A673 (cell line): ENCODE data around the gene LPP. TPM values are rescaled to one million over a fixed set of nuclear protein-coding genes. Genes with fewer than 3 reads are reported as not detected.

Experiments
- BruUV-seq: library from RNA; stranded (reverse); fragments of 400-500 nt; replicated peaks from 2 replicates; lab custom pipeline; 2021; lab: Mats Ljungman, UMichigan
- CTCF ChIA-PET: fragments of 300-600 bp; sonication (Branson Sonifier 250); formaldehyde crosslinking; loops from one replicate; lab custom pipeline; 2022; ENCODE audit warnings: antibody characterized with exemption; lab: Charles Lee
- POLR2A ChIA-PET: fragments of 300-600 bp; sonication (Branson Sonifier 250); formaldehyde crosslinking; loops from one replicate; lab custom pipeline; 2022; ENCODE audit warnings: antibody characterized with exemption; ENCODE audit not compliant: low non-redundant PET; lab: Charles Lee
- DNase-seq: peaks from one replicate; pipeline ENCODE4 v3.0.0-alpha.2; 2015; ENCODE audit warnings: low spot score
- H3K27ac ChIP-seq: fragments of 200-600 bp; sonication (generic); 2 replicates; pipeline ENCODE4 v1.5.1; 2016; ENCODE audit warnings: mixed run types, low read depth, mild to moderate bottlenecking, mixed read lengths, antibody characterized with exemption, low read length; ENCODE audit not compliant: poor library complexity, severe bottlenecking
- H3K27me3 ChIP-seq: fragments of 200-600 bp; sonication (generic); replicated peaks from 2 replicates; pipeline ENCODE4 v1.6.1; 2017; ENCODE audit warnings: mixed run types, low read depth, mild to moderate bottlenecking, mixed read lengths, antibody characterized with exemption, low read length; ENCODE audit not compliant: insufficient read depth, poor library complexity
- H3K36me3 ChIP-seq: fragments of 200-600 bp; sonication (generic); 2 replicates; pipeline ENCODE4 v1.6.1; 2016; ENCODE audit warnings: mixed run types, mild to moderate bottlenecking, mixed read lengths, antibody characterized with exemption, low read length; ENCODE audit not compliant: insufficient read depth, poor library complexity, severe bottlenecking
- H3K4me1 ChIP-seq: fragments of 200-600 bp; sonication (generic); 2 replicates; pipeline ENCODE4 v1.6.1; 2017; ENCODE audit warnings: mixed run types, mild to moderate bottlenecking, mixed read lengths, antibody characterized with exemption, low read length; ENCODE audit not compliant: insufficient read depth, poor library complexity, severe bottlenecking
- H3K4me3 ChIP-seq: fragments of 200-600 bp; sonication (generic); 2 replicates; pipeline ENCODE4 v1.5.1; 2016; ENCODE audit warnings: low read depth, mixed run types, mild to moderate bottlenecking, mixed read lengths, low read length; ENCODE audit not compliant: poor library complexity, severe bottlenecking
- H3K9me3 ChIP-seq: fragments of 200-600 bp; sonication (generic); 2 replicates; pipeline ENCODE4 v1.6.1; 2016; ENCODE audit warnings: mixed run types, low read depth, mild to moderate bottlenecking, mixed read lengths, antibody characterized with exemption, low read length; ENCODE audit not compliant: poor library complexity, severe bottlenecking
- EZH2 ChIP-seq: fragments of 200-600 bp; sonication (generic); IDR thresholded peaks from 2 replicates; pipeline ENCODE4 v1.6.1; 2017; ENCODE audit warnings: borderline replicate concordance, low read depth, mild to moderate bottlenecking, mixed read lengths, antibody characterized with exemption, low read length; ENCODE audit not compliant: poor library complexity, severe bottlenecking
- intact Hi-C: fragments of 100-400 bp; cut with micrococcal nuclease; formaldehyde crosslinking; loops from one replicate; pipeline ENCODE4 v1.10.0; 2022; ENCODE audit not compliant: unreplicated experiment
- total RNA-seq: library from RNA; stranded (reverse); gene quantifications from 2 replicates; pipeline ENCODE4 v1.2.3, GENCODE V29; 2021
- TF ChIP-seq, protein P1 (sequence below): fragments of 300-800, 200-600 bp; sonication (generic); conservative IDR thresholded peaks from 2 replicates; pipeline ENCODE4 v1.5.1; 2017; ENCODE audit warnings: low read depth, mild to moderate bottlenecking, antibody characterized with exemption, low read length, moderate library complexity, mixed read lengths

LPP gene
- total RNA-seq, 1 experiment from 2014 or later: 39.7 TPM

DNA sequence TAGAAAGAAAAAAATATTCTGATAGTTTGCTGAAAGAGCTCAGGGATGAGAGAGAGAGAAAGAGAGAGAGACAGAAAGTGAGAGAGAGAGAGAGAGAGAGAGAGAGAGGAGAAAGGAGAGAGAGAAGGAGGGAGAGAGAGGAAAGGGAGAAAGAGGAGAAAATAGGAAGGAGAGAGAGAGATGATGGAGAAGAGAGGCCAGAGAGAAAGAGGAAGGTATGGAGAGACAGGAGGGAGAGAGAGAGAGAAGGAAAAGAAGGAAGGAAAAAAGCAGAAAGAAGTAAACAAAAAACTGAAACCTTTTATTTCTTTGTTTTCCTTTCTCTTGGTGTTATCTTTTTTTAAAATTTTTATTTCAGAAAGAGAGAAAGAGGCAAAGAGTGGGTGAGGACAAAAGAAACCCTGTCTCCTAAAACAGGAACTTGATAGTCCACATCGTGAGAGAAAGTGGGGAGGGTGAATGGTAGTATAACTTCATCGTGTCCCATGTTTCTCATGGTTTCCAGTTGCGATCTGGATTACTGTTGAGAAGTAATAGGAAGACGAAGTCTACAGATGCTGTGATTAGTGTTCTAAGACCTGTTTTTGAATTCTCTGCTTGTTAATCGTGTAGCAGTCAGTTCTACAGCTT, 279.7 kb downstream of the LPP start:
- H3K36me3 ChIP-seq: no peaks in the 10 kb centered on the region
- H3K4me3 ChIP-seq: no peak overlapping the region
- BruUV-seq: no TSS peak
- intact Hi-C loops: no loop called here
- TF ChIP-seq EZH2: no peak
- TF ChIP-seq, protein P1, sequence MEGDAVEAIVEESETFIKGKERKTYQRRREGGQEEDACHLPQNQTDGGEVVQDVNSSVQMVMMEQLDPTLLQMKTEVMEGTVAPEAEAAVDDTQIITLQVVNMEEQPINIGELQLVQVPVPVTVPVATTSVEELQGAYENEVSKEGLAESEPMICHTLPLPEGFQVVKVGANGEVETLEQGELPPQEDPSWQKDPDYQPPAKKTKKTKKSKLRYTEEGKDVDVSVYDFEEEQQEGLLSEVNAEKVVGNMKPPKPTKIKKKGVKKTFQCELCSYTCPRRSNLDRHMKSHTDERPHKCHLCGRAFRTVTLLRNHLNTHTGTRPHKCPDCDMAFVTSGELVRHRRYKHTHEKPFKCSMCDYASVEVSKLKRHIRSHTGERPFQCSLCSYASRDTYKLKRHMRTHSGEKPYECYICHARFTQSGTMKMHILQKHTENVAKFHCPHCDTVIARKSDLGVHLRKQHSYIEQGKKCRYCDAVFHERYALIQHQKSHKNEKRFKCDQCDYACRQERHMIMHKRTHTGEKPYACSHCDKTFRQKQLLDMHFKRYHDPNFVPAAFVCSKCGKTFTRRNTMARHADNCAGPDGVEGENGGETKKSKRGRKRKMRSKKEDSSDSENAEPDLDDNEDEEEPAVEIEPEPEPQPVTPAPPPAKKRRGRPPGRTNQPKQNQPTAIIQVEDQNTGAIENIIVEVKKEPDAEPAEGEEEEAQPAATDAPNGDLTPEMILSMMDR: no peak
- ChIA-PET CTCF (interaction anchor here (0.6 kb wide), 1 partner anchor 102 kb away, joined by 8 read pairs; no protein-coding TSS in a partner anchor), POLR2A (no interaction called here)
- no peak overlapping the region for H3K27ac ChIP-seq
- H3K4me1 ChIP-seq: no peaks in the 10 kb centered on the region
- no peaks in the 10 kb centered on the region for H3K27me3 ChIP-seq
- no peaks in the 10 kb centered on the region for H3K9me3 ChIP-seq
- DNase-seq: no peak

DNA sequence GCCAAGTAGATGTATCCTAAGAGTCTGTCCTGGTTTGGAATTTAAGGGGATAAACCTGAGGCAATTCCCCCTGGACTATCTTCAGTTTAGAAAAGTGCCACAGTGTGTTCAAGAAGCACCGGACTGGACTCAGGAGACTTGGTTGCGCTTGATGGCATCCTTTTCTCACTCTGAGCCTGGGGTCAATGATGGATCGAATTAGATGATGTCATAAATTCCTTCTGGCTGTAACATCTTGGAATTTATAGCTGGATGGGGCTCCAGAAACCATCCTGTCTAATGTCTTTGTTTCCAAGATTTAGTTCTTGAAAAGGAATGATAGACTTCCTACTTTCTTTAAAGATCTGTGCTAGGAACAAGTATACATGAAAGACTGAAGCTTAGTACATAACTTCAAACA, 280.6 kb downstream of the LPP start:
- POLR2A ChIA-PET: no interaction called here
- H3K9me3 ChIP-seq: no peaks in the 10 kb centered on the region
- intact Hi-C loops: no loop called here
- TF ChIP-seq EZH2: no peak
- TF ChIP-seq, protein P1: no peak
- no peak for DNase-seq
- CTCF ChIA-PET: no interaction called here
- peaks cover 4% of the 10 kb centered on the region for H3K4me1 ChIP-seq
- BruUV-seq: no TSS peak
- H3K27ac ChIP-seq: no peak overlapping the region
- no peaks in the 10 kb centered on the region for H3K27me3 ChIP-seq
- no peaks in the 10 kb centered on the region for H3K36me3 ChIP-seq
- no peak overlapping the region for H3K4me3 ChIP-seq

DNA sequence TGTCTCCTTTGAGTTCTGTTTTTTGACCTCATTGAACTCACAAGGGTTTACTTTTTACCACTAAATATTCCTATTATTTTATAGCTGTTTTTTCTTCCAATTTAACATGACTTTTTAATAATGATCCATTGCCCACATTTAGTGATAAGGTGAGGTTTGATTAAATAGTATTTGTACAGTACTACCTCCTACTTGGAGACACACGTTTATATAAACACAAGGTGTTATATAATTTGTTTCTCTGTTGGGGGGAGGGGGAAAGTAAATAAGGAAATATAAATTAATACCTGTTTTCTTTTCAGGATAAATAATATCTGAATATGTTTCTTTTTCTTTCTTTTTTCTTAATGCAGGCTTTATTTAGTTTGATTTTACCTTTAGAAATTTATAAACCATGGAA, 281.3 kb downstream of the LPP start:
- BruUV-seq: no TSS peak
- H3K27me3 ChIP-seq: no peaks in the 10 kb centered on the region
- intact Hi-C loops: no loop called here
- TF ChIP-seq, protein P1: no peak
- TF ChIP-seq EZH2: no peak
- peaks cover 11% of the 10 kb centered on the region for H3K4me1 ChIP-seq
- no peak for DNase-seq
- no peak overlapping the region for H3K27ac ChIP-seq
- no peaks in the 10 kb centered on the region for H3K36me3 ChIP-seq
- no peaks in the 10 kb centered on the region for H3K9me3 ChIP-seq
- CTCF ChIA-PET: no interaction called here
- no peak overlapping the region for H3K4me3 ChIP-seq
- POLR2A ChIA-PET: no interaction called here
